Endothelial cell of umbilical vein (primary cell): ENCODE results near the gene SLC19A1. TPM values are rescaled to one million over a fixed set of nuclear protein-coding genes. Genes with fewer than 3 reads are reported as not detected.
A peak's percentile ranks its signal among the peaks of the same experiment; 100 is the strongest.
"Not testable (repeated sequence)": the region's sequence is repeated elsewhere in the genome, so short reads cannot be mapped to it uniquely, and the experiment has no call there.

Experiments
- BruUV-seq: library from RNA; stranded (reverse); fragments of 400-500 nt; replicated peaks from 2 replicates; lab custom pipeline; 2021; lab: Mats Ljungman, UMichigan
- CTCF ChIA-PET: fragments of 300-600, 350-600 bp; sonication (Branson Sonifier 250); formaldehyde crosslinking; loops from one replicate; lab custom pipeline; 2021; ENCODE audit warnings: antibody characterized with exemption, inconsistent platforms; lab: Charles Lee
- POLR2A ChIA-PET: fragments of 300-600, 350-600 bp; sonication (Branson Sonifier 250); formaldehyde crosslinking; loops from one replicate; lab custom pipeline; 2021; ENCODE audit warnings: antibody characterized with exemption, inconsistent platforms; lab: Charles Lee
- DNase-seq: peaks from one replicate; pipeline ENCODE4 v3.0.0-alpha.2; 2011; ENCODE audit warnings: low read depth, low spot score
- FAIRE-seq: peaks from 2 replicates; lab custom pipeline; 2011; peaks lifted over from hg19 to GRCh38; lab: Jason Lieb, UNC
- H2AFZ ChIP-seq: 2 replicates; pipeline ENCODE4 v1.6.0; 2012; ENCODE audit warnings: low read depth, low read length, control low read depth, inconsistent platforms
- H3K27ac ChIP-seq: 2 replicates; pipeline ENCODE4 v1.5.1; 2011; ENCODE audit warnings: low read depth, mild to moderate bottlenecking, control low read depth, low read length, moderate library complexity; ENCODE audit not compliant: insufficient read depth
- H3K27me3 ChIP-seq, 2 experiments: 2 replicates each; pipeline versions ENCODE4 v1.6.0 to v1.6.1; 2011; ENCODE audit warnings: low read length in 2 of 2, mixed read lengths in 1 of 2; ENCODE audit not compliant: control insufficient read depth in 2 of 2, insufficient read depth in 2 of 2
- H3K36me3 ChIP-seq, 2 experiments: 2 replicates in 1 of 2; 3 replicates in 1 of 2; pipeline ENCODE4 v1.5.1; 2011; ENCODE audit warnings: low read length in 2 of 2, mild to moderate bottlenecking in 1 of 2, moderate library complexity in 1 of 2; ENCODE audit not compliant: control insufficient read depth in 2 of 2, insufficient read depth in 2 of 2; ENCODE audit errors: extremely low read depth in 1 of 2
- H3K4me1 ChIP-seq: 3 replicates; pipeline ENCODE4 v1.5.1; 2011; ENCODE audit warnings: mild to moderate bottlenecking, low read length; ENCODE audit not compliant: control insufficient read depth, insufficient read depth; ENCODE audit errors: extremely low read depth
- H3K4me2 ChIP-seq: 2 replicates; pipeline ENCODE4 v1.6.1; 2011; ENCODE audit warnings: low read length, control low read depth, mixed read lengths; ENCODE audit not compliant: insufficient read depth
- H3K4me3 ChIP-seq, 3 experiments: fragments of 200-600 bp in 1 of 3; sonication (generic), shearing (Covaris generic) in 1 of 3; replicated peaks in 1 of 3; 2 replicates each; pipeline ENCODE4 v1.5.1; 2011 to 2016; ENCODE audit warnings: control low read depth in 3 of 3, low read length in 3 of 3, mild to moderate bottlenecking in 2 of 3, inconsistent platforms in 1 of 3, low read depth in 1 of 3, moderate library complexity in 1 of 3; ENCODE audit not compliant: insufficient read depth in 1 of 3
- H3K79me2 ChIP-seq: 2 replicates; pipeline ENCODE4 v1.6.0; 2012; ENCODE audit warnings: low read length, inconsistent platforms; ENCODE audit not compliant: control insufficient read depth, insufficient read depth
- H3K9ac ChIP-seq: replicated peaks from 2 replicates; pipeline ENCODE3; 2011; ENCODE audit warnings: low read length, control low read depth; ENCODE audit not compliant: insufficient read depth; ENCODE audit errors: extremely low read depth
- H3K9me1 ChIP-seq: replicated peaks from 3 replicates; pipeline ENCODE4 v1.6.0; 2011; ENCODE audit warnings: mild to moderate bottlenecking, low read length; ENCODE audit not compliant: control insufficient read depth, insufficient read depth; ENCODE audit errors: extremely low read depth
- H3K9me3 ChIP-seq: replicated peaks from 2 replicates; pipeline ENCODE4 v1.5.1; 2012; ENCODE audit warnings: low read length, inconsistent platforms; ENCODE audit not compliant: control insufficient read depth, insufficient read depth
- H4K20me1 ChIP-seq: replicated peaks from 2 replicates; pipeline ENCODE3; 2011; ENCODE audit warnings: mild to moderate bottlenecking, low read length; ENCODE audit not compliant: control insufficient read depth, insufficient read depth; ENCODE audit errors: extremely low read depth
- CTCF ChIP-seq, 2 donors: IDR thresholded peaks; 1 replicate in 1 of 2; 2 replicates in 1 of 2; pipeline ENCODE4 v1.5.1; 2011; ENCODE audit warnings: low read length in 2 of 2, mild to moderate bottlenecking in 2 of 2, moderate library complexity in 2 of 2, control low read depth in 1 of 2, inconsistent platforms in 1 of 2, low read depth in 1 of 2; ENCODE audit not compliant: insufficient read depth in 1 of 2; ENCODE audit errors: extremely low read depth in 1 of 2
- EZH2 ChIP-seq: IDR thresholded peaks from 2 replicates; pipeline ENCODE4 v1.6.1; 2012; ENCODE audit warnings: borderline replicate concordance, low read depth, mild to moderate bottlenecking, moderate library complexity, low read length, inconsistent platforms; ENCODE audit not compliant: severe bottlenecking
- FOS ChIP-seq: IDR thresholded peaks from 2 replicates; pipeline ENCODE4 v1.6.1; 2011; ENCODE audit warnings: mild to moderate bottlenecking, low read length, moderate library complexity, borderline replicate concordance; ENCODE audit not compliant: insufficient read depth
- GATA2 ChIP-seq: IDR thresholded peaks from 2 replicates; pipeline ENCODE4 v1.7.0; 2011; ENCODE audit warnings: low read depth, mild to moderate bottlenecking, moderate library complexity, mixed read lengths, low read length; ENCODE audit not compliant: insufficient read length, insufficient read depth
- JUN ChIP-seq: IDR thresholded peaks from 2 replicates; pipeline ENCODE4 v1.6.1; 2011; ENCODE audit warnings: borderline replicate concordance, low read depth; ENCODE audit not compliant: insufficient read length, insufficient read depth
- MYC ChIP-seq: IDR thresholded peaks from one replicate; pipeline ENCODE4 v1.6.1; 2011; ENCODE audit warnings: mild to moderate bottlenecking, low read depth, low read length
- POLR2A ChIP-seq: IDR thresholded peaks from 2 replicates; pipeline ENCODE4 v1.6.1; 2012; ENCODE audit warnings: low read depth, mild to moderate bottlenecking, control low read depth, low read length
- POLR2AphosphoS5 ChIP-seq: IDR thresholded peaks from 2 replicates; pipeline ENCODE4 v1.6.1; 2012; ENCODE audit warnings: low read depth, mild to moderate bottlenecking, control low read depth, low read length, moderate library complexity; ENCODE audit not compliant: insufficient read depth
- dilution Hi-C: fragments of 300-500 bp; cut with MboI; formaldehyde crosslinking; loops from one replicate; pipeline ENCODE4 v1.15.0; 2019; ENCODE audit warnings: low sequenced_read_pairs; ENCODE audit not compliant: extremely low pct_ligation_motif_present
- intact Hi-C: fragments of 100-400 bp; cut with micrococcal nuclease; formaldehyde crosslinking; loops from one replicate; pipeline ENCODE4 v1.10.0; 2022
- polyA plus RNA-seq, 4 experiments: library from polyadenylated mRNA; depleted of rRNA in 3 of 4; stranded (reverse) in 3 of 4; unstranded in 1 of 4; fragments of >200 nt; gene quantifications; 2 replicates each; pipeline versions ENCODE4 v1.2.1 to v1.2.3, GENCODE V29; 2011 to 2012; ENCODE audit warnings: missing spikeins in 1 of 4
- total RNA-seq: library from RNA; stranded (reverse); gene quantifications from 2 replicates; pipeline ENCODE4 v1.2.3, GENCODE V29; 2021
- TF ChIP-seq, protein P1 (sequence below): IDR thresholded peaks from 2 replicates; pipeline ENCODE4 v1.6.1; 2011; ENCODE audit not compliant: insufficient read depth, insufficient read length

SLC19A1 gene
- total and polyA plus RNA-seq, 2 donors (not counting 3 experiments of a cell fraction or from before 2014, with no cell fraction given), result 36.3 to 54.6 TPM

DNA sequence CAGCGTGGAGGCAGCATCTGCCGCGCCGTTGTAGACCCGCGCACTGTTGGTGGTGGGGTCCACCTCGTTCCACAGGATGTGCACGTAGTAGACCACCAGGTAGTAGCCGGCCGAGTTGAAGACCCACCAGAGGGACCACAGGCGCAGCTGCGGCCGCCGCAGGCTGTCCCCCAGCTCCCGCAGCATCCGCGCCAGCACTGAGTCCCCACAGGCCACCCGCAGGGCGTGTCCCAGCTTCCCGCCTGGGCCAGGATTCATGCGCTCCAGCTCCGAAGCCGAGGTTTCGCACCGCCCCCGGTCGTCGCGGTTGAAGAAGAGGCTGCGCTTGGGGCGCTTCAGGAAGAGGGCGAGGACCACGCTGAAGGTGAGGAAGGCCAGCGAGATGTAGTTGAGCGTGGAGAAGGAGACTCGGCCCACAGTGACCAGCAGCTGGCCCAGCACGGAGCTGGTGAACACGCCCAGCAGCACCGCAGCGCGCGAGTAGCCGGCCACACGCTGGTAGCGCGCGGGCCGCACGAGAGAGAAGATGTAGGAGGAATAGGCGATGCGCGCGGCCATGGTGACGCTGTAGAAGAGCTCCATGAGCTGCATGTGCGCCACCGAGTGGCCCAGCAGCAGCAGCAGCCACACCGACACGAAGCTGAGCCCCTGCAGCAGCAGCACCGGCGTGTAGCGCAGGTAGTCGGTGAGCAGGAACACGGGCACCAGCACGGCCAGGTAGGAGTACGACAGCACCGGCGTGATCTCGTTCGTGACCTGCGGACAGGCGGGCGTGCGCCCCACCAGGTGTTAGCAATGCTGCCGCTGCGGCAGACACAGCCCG, 10.6 kb downstream of the SLC19A1 start:
- FAIRE-seq, result no peak
- TF ChIP-seq, protein P1, sequence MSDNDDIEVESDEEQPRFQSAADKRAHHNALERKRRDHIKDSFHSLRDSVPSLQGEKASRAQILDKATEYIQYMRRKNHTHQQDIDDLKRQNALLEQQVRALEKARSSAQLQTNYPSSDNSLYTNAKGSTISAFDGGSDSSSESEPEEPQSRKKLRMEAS, result no peak
- TF ChIP-seq FOS (no peak), JUN (no peak), MYC (no peak), POLR2A (no peak), CTCF (IDR thresholded peaks at IDR 0.05; ENCODE audit: extremely low read depth in 1 of 2, insufficient read depth in 1 of 2, low read depth in 1 of 2, low read length in 2 of 2) (no peak), EZH2 (no peak), GATA2 (no peak), POLR2AphosphoS5 (no peak)
- H3K36me3 ChIP-seq, result peaks cover 0 to 17% of the 10 kb centered on the region in 2 experiments
- POLR2A ChIA-PET, result no interaction called here
- TSS peak; percentile 5 for BruUV-seq
- intact Hi-C loops, result loop anchor here (10.0 kb wide), 1 partner anchor 57 kb away; no protein-coding TSS in a partner anchor
- dilution Hi-C loops, result no loop called here
- H2AFZ ChIP-seq, result no peak overlapping the region
- no peak for DNase-seq
- peaks cover 22% of the 10 kb centered on the region for H3K79me2 ChIP-seq
- H3K4me2 ChIP-seq, result no peak overlapping the region
- CTCF ChIA-PET, result no interaction called here
- no peak overlapping the region for H3K9ac ChIP-seq
- H3K27ac ChIP-seq, result no peak overlapping the region
- no peaks in the 10 kb centered on the region for H4K20me1 ChIP-seq
- peaks cover 24% of the 10 kb centered on the region for H3K4me1 ChIP-seq
- H3K27me3 ChIP-seq, result no peaks in the 10 kb centered on the region
- no peaks in the 10 kb centered on the region for H3K9me3 ChIP-seq
- no peaks in the 10 kb centered on the region for H3K9me1 ChIP-seq
- no peak overlapping the region for H3K4me3 ChIP-seq

- H3K9me1 ChIP-seq, H3K9me3 ChIP-seq, FAIRE-seq, H3K9ac ChIP-seq, H3K4me3 ChIP-seq, H3K27ac ChIP-seq, BruUV-seq, H3K4me2 ChIP-seq, dilution Hi-C loops, DNase-seq, H3K27me3 ChIP-seq, CTCF ChIA-PET, H2AFZ ChIP-seq, H4K20me1 ChIP-seq, POLR2A ChIA-PET: not testable (repeated sequence)
- Histone ChIP-seq H3K4me1 (peaks cover 24% of the 10 kb centered on the region), H3K36me3 (peaks cover 2 to 17% of the 10 kb centered on the region in 2 experiments), H3K79me2 (peaks cover 22% of the 10 kb centered on the region)
- intact Hi-C loops, result loop anchor here (10.0 kb wide), 1 partner anchor 56 kb away; no protein-coding TSS in a partner anchor
These were observed 11.2 kb downstream of the SLC19A1 start for GRCh38 chr21:45531114-45531392.
